Eye (tissue), 1 donor: ENCODE results near the gene DPM2.

ENCODE experiments used
- DNase-seq: peaks from one replicate; pipeline ENCODE4 v3.0.0-alpha.2; 2015

DPM2 gene

GRCh38 chr9:127972236-127972871, 34.7 kb upstream of the DPM2 start:
- no peak for DNase-seq

GRCh38 chr9:127971357-127972235, 33.9 kb upstream of the DPM2 start:
- DNase-seq = peak; percentile 45

- DNase-seq = no peak
Measured at GRCh38 chr9:127970401-127971313, 33.0 kb upstream of the DPM2 start.

DNA sequence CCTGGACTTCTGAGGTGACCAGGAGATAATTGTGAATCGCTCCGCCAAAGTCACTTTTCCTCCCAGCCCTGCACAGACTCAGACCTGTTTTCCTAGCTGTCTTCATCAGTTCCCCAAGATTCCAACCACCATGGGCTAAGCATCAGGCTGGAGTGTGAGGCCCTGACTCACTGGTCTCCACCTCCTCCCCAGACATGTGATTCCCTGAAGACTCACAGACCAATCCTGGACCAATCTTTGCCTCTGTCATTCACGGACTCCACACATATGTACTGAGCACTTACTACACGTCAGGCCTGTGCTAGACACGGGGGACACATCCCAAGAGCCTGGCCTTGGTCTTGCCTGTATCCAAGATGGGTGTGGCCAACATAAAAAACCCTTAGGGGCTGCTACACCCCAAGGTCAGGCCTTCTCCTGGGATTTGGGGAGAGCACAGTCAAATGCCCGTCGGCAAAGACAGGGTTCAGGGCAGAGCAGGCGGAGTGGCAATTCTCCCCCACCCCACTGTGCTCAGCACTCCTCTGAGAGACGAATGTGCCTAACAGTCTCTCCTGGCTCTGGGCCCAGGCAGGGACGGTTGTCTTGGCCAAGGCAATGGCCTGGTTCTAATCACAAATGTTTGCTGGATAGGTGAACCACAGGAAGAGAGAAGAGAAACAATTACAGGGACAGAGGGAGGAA, 31.2 kb upstream of the DPM2 start:
- DNase-seq = no peak

DNA sequence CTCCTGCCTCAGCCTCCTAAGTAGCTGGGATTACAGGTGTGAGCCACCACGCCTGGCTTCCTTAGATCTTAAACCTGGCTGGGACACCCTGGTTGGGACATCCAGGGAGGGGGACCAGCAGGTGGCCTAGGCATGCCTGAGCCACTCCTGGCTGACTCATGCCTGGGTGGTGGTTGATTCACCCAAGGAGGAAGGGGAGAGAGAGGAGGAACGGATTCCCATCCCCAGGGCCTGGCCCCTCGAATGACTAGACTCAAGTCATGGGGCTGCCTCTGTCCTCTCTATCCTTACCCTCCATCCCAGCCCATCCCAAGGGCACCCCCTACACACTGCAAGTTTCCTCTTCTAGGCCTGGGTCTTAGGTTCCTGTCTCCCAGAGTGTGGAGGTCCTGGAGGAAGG, 30.4 kb upstream of the DPM2 start:
- DNase-seq = no peak

GRCh38 chr9:127967151-127967809, 29.6 kb upstream of the DPM2 start:
- no peak for DNase-seq

GRCh38 chr9:127966416-127967150, 28.9 kb upstream of the DPM2 start:
- no peak for DNase-seq

DNA sequence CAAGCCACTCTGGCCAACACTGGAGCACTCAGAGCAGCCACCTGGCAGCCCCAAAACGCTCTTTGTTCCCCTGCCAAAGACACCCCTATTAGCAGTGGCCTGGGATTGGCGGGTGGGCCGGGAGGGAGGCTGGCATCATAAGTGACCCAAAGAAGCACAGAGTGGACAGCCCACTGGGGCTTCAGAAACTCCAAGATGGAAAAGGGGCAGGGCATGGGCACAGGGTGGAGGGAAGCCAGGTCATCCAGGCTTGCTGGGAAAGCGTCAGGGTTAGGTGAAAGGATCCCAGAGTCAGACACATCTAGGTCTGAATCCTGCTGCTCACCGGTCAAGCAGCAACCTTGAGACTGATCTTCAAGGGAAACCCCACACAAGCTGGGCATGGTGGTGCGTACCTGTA, 28.3 kb upstream of the DPM2 start:
- no peak for DNase-seq

DNA sequence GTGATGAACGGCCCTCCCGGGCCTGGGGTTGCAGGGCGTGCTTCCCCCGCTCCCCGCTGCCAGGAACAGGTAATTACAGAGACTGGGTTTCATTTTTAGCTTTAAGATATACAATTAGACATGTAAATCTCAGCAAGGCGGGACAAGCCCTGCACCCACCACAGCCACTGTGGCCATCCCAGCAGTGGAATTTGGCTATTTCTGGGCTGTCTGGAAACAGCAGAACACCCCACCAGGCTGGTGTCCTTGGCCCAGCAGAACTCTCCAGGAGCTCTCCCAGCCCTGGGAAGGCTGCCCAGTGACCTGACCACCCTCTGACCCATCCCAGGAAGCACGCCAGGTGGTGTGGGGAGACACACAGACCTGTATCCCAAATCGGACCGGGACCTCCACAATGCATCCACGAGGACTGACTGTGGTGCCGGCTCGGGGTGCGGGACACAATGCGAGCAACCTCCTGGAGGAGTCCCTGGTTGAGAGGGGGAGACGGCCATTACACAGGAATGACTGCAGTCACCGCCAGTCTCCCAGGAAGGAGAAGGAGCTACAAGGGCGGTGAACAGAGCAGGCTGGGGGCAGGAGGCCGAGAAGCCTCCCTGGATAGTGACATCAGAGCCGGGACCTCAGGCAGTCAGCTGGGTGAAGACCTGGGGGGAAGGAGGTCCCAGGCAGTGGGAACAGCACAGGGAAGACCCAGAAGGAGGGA, 25.9 kb upstream of the DPM2 start:
- DNase-seq = no peak

- DNase-seq = no peak
Measured at GRCh38 chr9:127963041-127963358, 25.3 kb upstream of the DPM2 start.

GRCh38 chr9:127962278-127962677, 24.6 kb upstream of the DPM2 start:
- DNase-seq = no peak

- no peak for DNase-seq
Measured at GRCh38 chr9:127961613-127962155, 24.0 kb upstream of the DPM2 start.

- DNase-seq = no peak
Measured at GRCh38 chr9:127961155-127961490, 23.5 kb upstream of the DPM2 start.

DNA sequence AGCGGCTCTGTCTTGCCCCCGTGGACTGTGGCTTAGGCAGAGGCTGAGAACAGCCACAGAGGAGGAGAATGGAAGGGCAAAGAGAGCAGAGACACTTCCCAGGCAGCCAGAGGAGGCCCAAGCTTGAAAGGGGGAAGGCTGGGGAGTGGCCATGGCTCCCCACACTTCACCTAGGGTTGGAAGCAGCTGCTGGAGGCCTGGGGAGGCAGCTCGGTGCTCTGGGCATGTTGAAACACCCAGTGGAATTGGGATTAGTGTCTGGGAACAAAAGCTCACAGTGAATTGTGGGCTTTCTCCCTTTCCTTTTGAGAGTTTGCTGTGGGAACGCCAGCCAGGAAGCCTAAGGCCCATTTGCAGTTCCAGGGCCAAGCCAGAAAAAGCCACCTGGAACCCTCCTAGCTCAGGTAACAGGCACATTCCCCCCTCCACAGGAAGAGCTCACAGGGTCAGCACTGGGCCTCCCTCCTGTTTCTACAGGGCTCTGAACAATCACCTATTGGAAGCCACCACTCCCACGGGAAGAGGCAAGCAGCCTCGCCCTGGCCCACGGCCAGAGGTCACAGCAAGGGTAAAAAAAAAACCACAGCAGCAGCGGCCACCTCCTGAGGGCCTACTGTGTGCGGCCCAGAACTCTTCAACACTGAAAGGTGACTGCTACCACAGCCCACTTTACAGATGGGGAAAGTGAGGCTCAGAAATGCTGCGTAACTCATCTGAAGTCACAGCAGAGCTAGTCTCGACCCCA, 22.9 kb upstream of the DPM2 start:
- no peak for DNase-seq

DNA sequence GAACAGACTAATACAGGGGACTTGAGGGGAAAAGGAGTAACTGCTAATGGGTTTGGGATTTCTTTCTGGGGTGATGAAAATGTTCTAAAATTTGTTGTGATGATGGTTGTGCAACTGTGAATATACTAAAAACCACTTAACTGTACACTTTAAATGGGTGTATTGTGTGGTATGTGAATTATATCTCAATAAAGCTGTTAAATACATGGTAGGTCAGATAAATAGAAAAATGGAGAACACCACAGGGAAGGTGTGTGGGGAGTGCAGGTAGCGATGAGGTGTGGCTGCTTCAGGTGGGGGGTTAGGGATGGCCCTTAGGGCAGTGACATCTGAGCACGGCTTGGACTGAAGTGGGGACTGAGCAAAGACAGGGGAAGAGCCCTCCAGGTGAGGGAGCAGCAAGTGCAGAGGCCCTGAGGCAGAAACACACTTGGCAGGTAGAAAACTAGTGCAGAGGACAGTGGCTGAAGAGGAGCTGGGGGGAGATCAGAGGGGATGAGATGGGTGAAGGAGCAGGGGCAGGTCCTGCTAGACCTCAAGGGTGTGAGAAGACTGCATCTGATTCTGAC, 22.3 kb upstream of the DPM2 start:
- no peak for DNase-seq

DNA sequence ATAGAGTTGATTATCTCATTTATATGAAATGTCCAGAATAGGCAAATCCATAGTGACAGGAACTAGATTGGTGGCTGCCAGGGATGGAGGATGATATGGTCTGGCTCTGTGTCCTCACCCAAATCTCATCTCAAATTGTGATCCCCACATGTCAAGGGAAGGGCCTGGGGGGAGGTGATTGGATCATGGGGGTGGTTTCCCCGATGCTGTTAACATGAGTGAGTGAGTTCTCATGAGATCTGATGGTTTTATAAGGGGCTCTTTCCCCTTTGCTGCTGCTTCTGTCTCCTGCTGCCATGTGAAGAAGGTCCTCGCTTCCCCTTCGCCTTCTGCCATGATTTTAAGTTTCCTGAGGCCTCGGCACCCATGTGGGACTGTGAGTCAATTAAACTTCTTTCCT, 21.7 kb upstream of the DPM2 start:
- no peak for DNase-seq

- DNase-seq = no peak
Measured at GRCh38 chr9:127958728-127959127, 21.1 kb upstream of the DPM2 start.

- DNase-seq = no peak
Measured at GRCh38 chr9:127955294-127956015, 17.8 kb upstream of the DPM2 start.

DNA sequence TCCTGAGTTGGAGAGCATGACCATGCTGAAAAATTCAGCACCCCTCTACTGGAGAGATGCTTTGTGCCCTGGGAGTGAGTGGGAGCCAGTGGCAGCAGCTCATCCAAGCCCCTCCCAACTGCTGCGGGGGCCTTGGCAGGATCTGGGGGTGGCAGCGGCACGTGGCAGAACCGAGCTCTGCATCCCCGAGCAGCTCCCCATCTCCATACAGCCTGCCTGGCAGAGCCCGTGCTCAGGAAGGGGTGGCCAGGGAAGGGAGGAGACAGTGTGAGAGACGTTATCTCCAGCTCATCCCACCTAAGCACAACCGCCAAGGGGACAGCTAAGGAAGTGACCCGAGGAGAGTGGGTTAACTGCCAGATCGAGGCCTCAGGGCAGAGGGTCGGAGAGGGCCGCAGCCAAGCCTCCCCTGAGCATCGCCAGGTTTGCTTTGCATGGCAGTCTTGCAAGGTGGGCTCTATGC, 17.2 kb upstream of the DPM2 start:
- no peak for DNase-seq
